Measurements from ENCODE around the gene ASXL3. TPM values are rescaled to one million over a fixed set of nuclear protein-coding genes. Genes with fewer than 3 reads are reported as not detected.

ASXL3 gene
- total and polyA plus RNA-seq, 2 donors (not counting 1 experiment from before 2014, with no cell fraction given), result 0.02 TPM; not detected in 1

DNA sequence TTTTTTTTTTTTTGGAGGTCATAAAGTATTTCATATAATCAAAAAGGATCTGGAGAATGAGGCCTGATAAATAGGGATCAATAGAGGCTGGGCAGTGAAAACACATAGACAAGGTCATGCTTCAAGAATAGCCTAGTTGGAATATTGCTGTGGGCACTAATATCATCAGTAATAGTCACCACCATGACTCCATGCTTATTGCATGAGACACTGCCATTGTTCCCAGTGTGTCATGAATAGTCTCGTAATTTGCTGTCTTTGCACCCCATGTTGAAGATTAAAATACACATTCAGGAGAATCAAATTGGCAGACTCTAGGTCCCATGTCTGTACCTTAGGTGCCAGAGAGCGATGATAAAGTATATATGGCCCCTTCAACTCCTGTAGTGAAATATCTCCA lies 10.3 kb downstream of the ASXL3 start:
- Histone ChIP-seq H3K4me1 (ENCODE audit: control insufficient read depth in 2 of 2, insufficient read depth in 2 of 2, low read length in 2 of 2) (no peaks in the 10 kb centered on the region), H3K79me2 (ENCODE audit: control insufficient read depth, insufficient read depth, low read length) (no peaks in the 10 kb centered on the region), H3K4me2 (replicated peaks; ENCODE audit: low read depth, low read length, poor library complexity, severe bottlenecking) (no peak overlapping the region), H3K9me3 (ENCODE audit: control extremely low read depth in 1 of 3, control insufficient read depth in 2 of 3, insufficient read depth in 1 of 3, low read length in 2 of 3) (peaks cover 0 to 1% (median 0%) of the 10 kb centered on the region in 3 donors), H3K27ac (ENCODE audit: low read length in 2 of 2) (no peak overlapping the region), H3K9ac (ENCODE audit: low read length) (no peak overlapping the region), H3K27me3 (replicated peaks in 1 of 4; ENCODE audit: control extremely low read depth in 1 of 4, control insufficient read depth in 3 of 4, insufficient read depth in 4 of 4, low read length in 3 of 4) (no peaks in the 10 kb centered on the region), H2AFZ (ENCODE audit: insufficient read depth, low read depth, low read length, poor library complexity, severe bottlenecking) (no peak overlapping the region), H3K36me3 (replicated peaks in 1 of 2; ENCODE audit: control extremely low read depth in 1 of 2, control insufficient read depth in 1 of 2, extremely low read depth in 1 of 2, insufficient read depth in 2 of 2, low read length in 1 of 2) (no peaks in the 10 kb centered on the region), H3K4me3 (ENCODE audit: control extremely low read depth in 1 of 5, extremely low read depth in 1 of 5, insufficient read depth in 1 of 5, low read depth in 2 of 5, low read length in 4 of 5) (no peak overlapping the region), H4K20me1 (ENCODE audit: control insufficient read depth, insufficient read depth, low read length, poor library complexity, severe bottlenecking) (no peaks in the 10 kb centered on the region)
- no peaks in the 10 kb centered on the region for H3K27me3 Mint-ChIP-seq
- ATAC-seq (ENCODE audit: low read depth) (no peak), DNase-seq (no peak)
- H3K27ac Mint-ChIP-seq, result no peak overlapping the region
- ChIA-PET POLR2A (no interaction called here), CTCF (no interaction called here)
- 100% methylated on average over 1 of the region's 2 CpGs for WGBS (ENCODE audit: insufficient coverage)
- intact Hi-C loops (cut with micrococcal nuclease), result no loop called here
- H3K4me3 Mint-ChIP-seq, result no peak overlapping the region
- H3K9me3 Mint-ChIP-seq (ENCODE audit: insufficient read depth), result no peaks in the 10 kb centered on the region
- no peaks in the 10 kb centered on the region for H3K4me1 Mint-ChIP-seq
- TF ChIP-seq EZH2 (IDR thresholded peaks at IDR 0.05; ENCODE audit: borderline replicate concordance, insufficient read depth, low read depth, low read length, poor library complexity, severe bottlenecking), result no peak
- TF ChIP-seq, protein P1, sequence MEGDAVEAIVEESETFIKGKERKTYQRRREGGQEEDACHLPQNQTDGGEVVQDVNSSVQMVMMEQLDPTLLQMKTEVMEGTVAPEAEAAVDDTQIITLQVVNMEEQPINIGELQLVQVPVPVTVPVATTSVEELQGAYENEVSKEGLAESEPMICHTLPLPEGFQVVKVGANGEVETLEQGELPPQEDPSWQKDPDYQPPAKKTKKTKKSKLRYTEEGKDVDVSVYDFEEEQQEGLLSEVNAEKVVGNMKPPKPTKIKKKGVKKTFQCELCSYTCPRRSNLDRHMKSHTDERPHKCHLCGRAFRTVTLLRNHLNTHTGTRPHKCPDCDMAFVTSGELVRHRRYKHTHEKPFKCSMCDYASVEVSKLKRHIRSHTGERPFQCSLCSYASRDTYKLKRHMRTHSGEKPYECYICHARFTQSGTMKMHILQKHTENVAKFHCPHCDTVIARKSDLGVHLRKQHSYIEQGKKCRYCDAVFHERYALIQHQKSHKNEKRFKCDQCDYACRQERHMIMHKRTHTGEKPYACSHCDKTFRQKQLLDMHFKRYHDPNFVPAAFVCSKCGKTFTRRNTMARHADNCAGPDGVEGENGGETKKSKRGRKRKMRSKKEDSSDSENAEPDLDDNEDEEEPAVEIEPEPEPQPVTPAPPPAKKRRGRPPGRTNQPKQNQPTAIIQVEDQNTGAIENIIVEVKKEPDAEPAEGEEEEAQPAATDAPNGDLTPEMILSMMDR (IDR thresholded peaks at IDR 0.05), result no peak

DNA sequence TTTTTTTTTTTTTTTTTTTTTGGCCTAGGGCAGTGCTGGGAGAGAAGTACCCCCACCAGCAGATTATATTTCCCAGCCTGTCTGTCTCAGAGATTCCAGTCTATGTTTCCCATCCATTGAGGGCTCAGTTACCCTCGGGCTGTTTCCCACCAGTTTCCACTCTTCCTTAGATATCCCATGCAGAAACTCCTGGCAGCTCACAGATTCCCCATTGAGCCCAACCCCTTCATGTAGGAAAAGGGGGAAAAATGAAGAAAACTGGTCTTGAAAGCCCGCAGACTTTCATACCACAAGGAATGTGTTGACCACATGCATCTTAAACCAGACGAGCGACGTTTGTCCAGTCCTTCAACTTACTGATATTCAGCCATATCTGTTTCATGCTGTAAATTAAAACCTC lies 15.2 kb downstream of the ASXL3 start:
- no peak overlapping the region for H3K27ac ChIP-seq (ENCODE audit: low read length in 2 of 2)
- no CpG with 5 or more reads among the region's 5 CpGs for WGBS (ENCODE audit: insufficient coverage)
- DNase-seq (no peak), ATAC-seq (ENCODE audit: low read depth) (no peak)
- no peaks in the 10 kb centered on the region for H3K27me3 Mint-ChIP-seq
- H3K9me3 ChIP-seq (ENCODE audit: control extremely low read depth in 1 of 3, control insufficient read depth in 2 of 3, insufficient read depth in 1 of 3, low read length in 2 of 3), result no peaks in the 10 kb centered on the region
- POLR2A ChIA-PET, result no interaction called here
- no peak overlapping the region for H2AFZ ChIP-seq (ENCODE audit: insufficient read depth, low read depth, low read length, poor library complexity, severe bottlenecking)
- H3K4me2 ChIP-seq (replicated peaks; ENCODE audit: low read depth, low read length, poor library complexity, severe bottlenecking), result no peak overlapping the region
- no peak overlapping the region for H3K4me3 Mint-ChIP-seq
- H3K9me3 Mint-ChIP-seq (ENCODE audit: insufficient read depth), result no peaks in the 10 kb centered on the region
- CTCF ChIA-PET, result no interaction called here
- H3K27me3 ChIP-seq (replicated peaks in 1 of 4; ENCODE audit: control extremely low read depth in 1 of 4, control insufficient read depth in 3 of 4, insufficient read depth in 4 of 4, low read length in 3 of 4), result no peaks in the 10 kb centered on the region
- no peaks in the 10 kb centered on the region for H3K4me1 Mint-ChIP-seq
- no peak overlapping the region for H3K27ac Mint-ChIP-seq
- no peak overlapping the region for H3K9ac ChIP-seq (ENCODE audit: low read length)
- H4K20me1 ChIP-seq (ENCODE audit: control insufficient read depth, insufficient read depth, low read length, poor library complexity, severe bottlenecking), result no peaks in the 10 kb centered on the region
- no peaks in the 10 kb centered on the region for H3K4me1 ChIP-seq (ENCODE audit: control insufficient read depth in 2 of 2, insufficient read depth in 2 of 2, low read length in 2 of 2)
- intact Hi-C loops (cut with micrococcal nuclease), result no loop called here
- H3K4me3 ChIP-seq (ENCODE audit: control extremely low read depth in 1 of 5, extremely low read depth in 1 of 5, insufficient read depth in 1 of 5, low read depth in 2 of 5, low read length in 4 of 5), result no peak overlapping the region
- H3K79me2 ChIP-seq (ENCODE audit: control insufficient read depth, insufficient read depth, low read length), result no peaks in the 10 kb centered on the region
- no peaks in the 10 kb centered on the region for H3K36me3 ChIP-seq (replicated peaks in 1 of 2; ENCODE audit: control extremely low read depth in 1 of 2, control insufficient read depth in 1 of 2, extremely low read depth in 1 of 2, insufficient read depth in 2 of 2, low read length in 1 of 2)
- TF ChIP-seq EZH2 (IDR thresholded peaks at IDR 0.05; ENCODE audit: borderline replicate concordance, insufficient read depth, low read depth, low read length, poor library complexity, severe bottlenecking), result no peak
- TF ChIP-seq, protein P1 (IDR thresholded peaks at IDR 0.05), result no peak
